ENCODE results near the gene NKX2-1. TPM values are rescaled to one million over a fixed set of nuclear protein-coding genes. Genes with fewer than 3 reads are reported as not detected.

The NKX2-1 gene
- total RNA-seq, 2 experiments from 2014 or later: not detected

DNA sequence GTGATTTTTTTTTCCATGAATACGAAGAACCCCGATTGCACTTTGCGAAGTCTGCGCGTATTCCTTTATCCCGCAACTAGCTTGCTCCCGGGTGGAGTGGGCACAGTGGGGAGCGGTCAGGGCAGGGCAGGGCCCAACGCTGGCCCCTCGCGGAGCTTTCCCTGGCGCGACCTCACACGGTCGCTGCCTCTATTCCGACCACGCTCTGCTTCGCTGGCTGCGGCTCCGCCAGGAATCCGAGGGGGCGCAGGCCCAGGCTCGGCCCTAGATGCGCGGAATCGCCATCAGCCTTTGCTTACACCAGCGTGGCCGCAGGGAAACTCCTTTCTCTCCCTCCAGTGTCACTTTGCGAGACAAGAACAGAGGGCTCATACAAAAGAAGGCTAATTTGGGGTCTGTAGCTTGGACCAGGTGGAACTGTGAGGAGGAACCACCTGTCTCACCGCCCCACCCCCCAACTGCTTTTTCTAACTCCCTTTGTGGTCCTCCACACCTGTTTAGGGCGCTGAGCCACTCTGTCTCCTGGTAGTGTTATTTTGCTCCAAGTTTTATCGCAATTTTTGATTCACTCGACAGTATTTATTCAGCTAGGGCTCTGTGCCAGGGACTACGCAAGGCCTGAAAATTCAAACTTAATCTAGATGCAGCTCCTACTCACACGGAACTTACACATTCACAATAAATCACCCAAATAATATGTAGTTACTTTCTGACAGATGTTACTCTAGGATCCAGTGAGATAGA, 3.1 kb upstream of the NKX2-1 start:
- H3K4me3 Mint-ChIP-seq: no peak overlapping the region
- ChIA-PET CTCF (interaction anchor here (1.2 kb wide), 1 partner anchor 127 kb away, joined by 3 read pairs; no protein-coding TSS in a partner anchor), POLR2A (no interaction called here)
- peaks cover 5% of the 10 kb centered on the region for H3K4me1 Mint-ChIP-seq
- H3K36me3 Mint-ChIP-seq (ENCODE audit: low read depth): no peaks in the 10 kb centered on the region
- H3K9me3 Mint-ChIP-seq: no peaks in the 10 kb centered on the region
- H3K27me3 Mint-ChIP-seq: peaks cover 80% of the 10 kb centered on the region
- no peak for DNase-seq
- no peak overlapping the region for H3K27ac Mint-ChIP-seq

DNA sequence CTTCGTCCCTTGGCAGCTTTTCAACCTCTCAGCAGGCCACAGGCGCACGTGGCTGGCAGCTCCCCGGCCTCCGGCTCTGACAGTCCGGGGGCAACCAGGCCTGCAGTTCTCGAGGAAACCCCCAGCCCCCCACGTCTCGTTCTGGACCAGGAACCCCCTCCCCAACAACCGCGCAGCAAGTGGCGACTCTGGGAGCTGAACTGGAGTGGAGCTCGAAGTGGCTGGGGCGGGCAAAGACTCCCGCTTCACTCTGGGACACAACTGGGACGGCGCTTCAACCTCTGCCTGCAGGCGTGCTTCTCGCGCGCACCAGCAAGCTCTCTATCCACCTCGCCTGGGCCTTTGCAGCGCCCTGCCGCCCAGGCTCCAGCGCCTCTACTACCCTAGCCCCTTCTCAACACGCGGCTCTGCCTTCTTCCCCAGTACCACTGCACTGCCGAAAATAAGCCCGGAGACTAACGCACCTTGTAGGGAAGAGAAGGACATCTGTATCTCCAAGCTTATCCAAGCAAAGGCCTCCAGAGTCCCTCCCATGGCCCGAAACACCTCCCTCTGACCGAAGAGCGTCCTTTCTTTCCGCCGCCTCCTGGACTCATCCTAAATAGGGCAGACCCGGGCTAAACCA, 2.4 kb upstream of the NKX2-1 start:
- POLR2A ChIA-PET: no interaction called here
- H3K9me3 Mint-ChIP-seq: no peaks in the 10 kb centered on the region
- H3K27ac Mint-ChIP-seq: no peak overlapping the region
- DNase-seq: no peak
- peaks cover 77% of the 10 kb centered on the region for H3K27me3 Mint-ChIP-seq
- no peaks in the 10 kb centered on the region for H3K36me3 Mint-ChIP-seq (ENCODE audit: low read depth)
- peaks cover 5% of the 10 kb centered on the region for H3K4me1 Mint-ChIP-seq
- CTCF ChIA-PET: no interaction called here
- no peak overlapping the region for H3K4me3 Mint-ChIP-seq

DNA sequence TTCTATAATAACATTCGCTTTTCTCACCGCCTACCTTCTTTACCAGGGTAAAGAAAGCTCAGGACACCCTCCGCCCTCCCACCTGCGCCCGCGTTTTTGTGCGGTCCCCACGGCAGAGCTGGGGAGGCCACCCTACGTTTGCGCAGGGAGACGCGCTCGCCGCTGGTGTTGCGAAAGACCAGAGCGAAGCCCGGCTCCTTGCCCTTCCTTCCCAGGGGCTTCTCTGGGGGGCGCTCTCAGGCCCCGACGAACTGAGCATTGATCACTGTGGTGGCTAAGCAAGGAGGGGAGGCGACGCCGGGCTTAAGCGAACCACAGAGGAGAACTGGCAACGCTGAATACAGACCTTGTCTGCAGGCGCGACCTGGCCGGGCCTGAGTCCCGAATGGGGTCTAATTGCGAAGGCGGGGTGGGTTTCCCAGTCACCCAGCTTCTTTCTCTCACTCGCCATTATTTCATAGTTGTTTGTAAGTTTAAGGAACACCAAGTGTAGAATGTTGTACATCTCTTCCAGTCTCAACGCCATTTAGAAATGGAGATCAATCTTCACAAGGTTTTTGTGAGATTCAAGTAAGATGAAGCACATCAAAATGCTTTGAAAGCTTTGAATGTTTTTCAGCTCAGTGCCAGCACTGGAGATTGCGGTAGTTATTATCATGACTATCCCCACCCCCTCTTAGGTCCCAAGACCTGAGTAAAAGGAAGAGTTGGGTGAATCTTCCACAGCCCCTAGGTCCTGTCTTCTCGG, 1.7 kb upstream of the NKX2-1 start:
- DNase-seq: no peak
- ChIA-PET POLR2A (no interaction called here), CTCF (interaction anchor here (1.5 kb wide), 1 partner anchor 32 kb away, joined by 4 read pairs; no protein-coding TSS in a partner anchor)
- no peak overlapping the region for H3K4me3 Mint-ChIP-seq
- peaks cover 74% of the 10 kb centered on the region for H3K27me3 Mint-ChIP-seq
- no peak overlapping the region for H3K27ac Mint-ChIP-seq
- H3K9me3 Mint-ChIP-seq: no peaks in the 10 kb centered on the region
- peaks cover 5% of the 10 kb centered on the region for H3K4me1 Mint-ChIP-seq
- peaks cover 1% of the 10 kb centered on the region for H3K36me3 Mint-ChIP-seq (ENCODE audit: low read depth)

GRCh38 chr14:36520601-36521525, 831 bp upstream of the NKX2-1 start:
- DNase-seq: no peak
- no peak overlapping the region for H3K27ac Mint-ChIP-seq
- H3K9me3 Mint-ChIP-seq: no peaks in the 10 kb centered on the region
- H3K36me3 Mint-ChIP-seq (ENCODE audit: low read depth): peaks cover 2% of the 10 kb centered on the region
- H3K4me1 Mint-ChIP-seq: peaks cover 6% of the 10 kb centered on the region
- ChIA-PET CTCF (interaction anchor here (1.5 kb wide), 1 partner anchor 33 kb away, joined by 4 read pairs; no protein-coding TSS in a partner anchor), POLR2A (no interaction called here)
- no peak overlapping the region for H3K4me3 Mint-ChIP-seq
- peaks cover 73% of the 10 kb centered on the region for H3K27me3 Mint-ChIP-seq

- no peaks in the 10 kb centered on the region for H3K9me3 Mint-ChIP-seq
- CTCF ChIA-PET: no interaction called here
- no peak overlapping the region for H3K4me3 Mint-ChIP-seq
- peaks cover 2% of the 10 kb centered on the region for H3K36me3 Mint-ChIP-seq (ENCODE audit: low read depth)
- peaks cover 77% of the 10 kb centered on the region for H3K27me3 Mint-ChIP-seq
- H3K27ac Mint-ChIP-seq: no peak overlapping the region
- peaks cover 6% of the 10 kb centered on the region for H3K4me1 Mint-ChIP-seq
- POLR2A ChIA-PET: interaction anchor here (0.8 kb wide), 1 partner anchor 10 kb away, joined by 3 read pairs; no protein-coding TSS in a partner anchor
- DNase-seq: no peak
Measured at GRCh38 chr14:36518586-36519430, 1.2 kb downstream of the NKX2-1 start.

GRCh38 chr14:36518031-36518585, 1.9 kb downstream of the NKX2-1 start:
- Mint-ChIP-seq H3K36me3 (ENCODE audit: low read depth) (peaks cover 3% of the 10 kb centered on the region), H3K27me3 (peaks cover 77% of the 10 kb centered on the region), H3K4me3 (no peak overlapping the region), H3K9me3 (no peaks in the 10 kb centered on the region), H3K4me1 (peaks cover 6% of the 10 kb centered on the region), H3K27ac (no peak overlapping the region)
- CTCF ChIA-PET: no interaction called here
- no peak for DNase-seq
- POLR2A ChIA-PET: interaction anchor here (0.8 kb wide), 1 partner anchor 11 kb away, joined by 3 read pairs; no protein-coding TSS in a partner anchor

DNA sequence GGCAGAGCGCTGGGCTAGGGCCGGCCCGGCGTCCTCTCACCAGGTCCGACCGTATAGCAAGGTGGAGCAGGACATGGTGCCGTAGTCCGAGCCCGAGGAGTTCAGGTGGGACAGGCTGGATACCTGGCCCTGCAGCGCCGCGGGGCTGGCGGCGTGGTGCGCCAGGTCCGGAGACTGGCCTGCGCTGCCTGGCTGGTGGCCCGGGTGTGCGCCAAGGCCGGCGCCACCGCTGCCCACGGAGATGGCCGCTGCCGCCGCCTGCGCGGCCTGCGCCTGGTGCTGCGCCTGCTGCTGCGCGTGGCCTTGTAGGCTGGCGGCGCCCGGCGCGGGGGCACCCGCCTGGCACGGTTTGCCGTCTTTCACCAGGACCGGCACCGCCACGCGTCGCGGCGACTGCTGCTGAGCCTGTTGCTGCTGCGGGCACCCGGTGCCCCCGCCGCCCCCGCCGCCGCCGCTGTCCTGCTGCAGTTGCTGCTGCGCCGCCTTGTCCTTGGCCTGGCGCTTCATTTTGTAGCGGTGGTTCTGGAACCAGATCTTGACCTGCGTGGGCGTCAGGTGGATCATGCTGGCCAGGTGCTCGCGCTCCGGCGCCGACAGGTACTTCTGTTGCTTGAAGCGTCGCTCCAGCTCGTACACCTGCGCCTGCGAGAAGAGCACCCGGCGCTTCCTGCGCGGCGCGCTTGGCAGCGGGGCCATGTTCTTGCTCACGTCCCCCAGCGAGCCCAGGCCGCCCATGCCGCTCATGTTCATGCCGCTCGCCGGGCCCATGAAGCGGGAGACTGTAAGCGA, 2.6 kb downstream of the NKX2-1 start:
- POLR2A ChIA-PET: no interaction called here
- CTCF ChIA-PET: no interaction called here
- H3K27me3 Mint-ChIP-seq: peaks cover 77% of the 10 kb centered on the region
- no peak overlapping the region for H3K27ac Mint-ChIP-seq
- H3K36me3 Mint-ChIP-seq (ENCODE audit: low read depth): peaks cover 5% of the 10 kb centered on the region
- H3K9me3 Mint-ChIP-seq: no peaks in the 10 kb centered on the region
- DNase-seq: no peak
- H3K4me3 Mint-ChIP-seq: no peak overlapping the region
- H3K4me1 Mint-ChIP-seq: peaks cover 6% of the 10 kb centered on the region

- POLR2A ChIA-PET: no interaction called here
- CTCF ChIA-PET: no interaction called here
- no peak overlapping the region for H3K4me3 Mint-ChIP-seq
- peak overlapping the region; percentile 34 for H3K27ac Mint-ChIP-seq
- no peaks in the 10 kb centered on the region for H3K9me3 Mint-ChIP-seq
- DNase-seq: no peak
- peaks cover 77% of the 10 kb centered on the region for H3K27me3 Mint-ChIP-seq
- H3K36me3 Mint-ChIP-seq (ENCODE audit: low read depth): peaks cover 5% of the 10 kb centered on the region
- H3K4me1 Mint-ChIP-seq: peaks cover 6% of the 10 kb centered on the region
Measured at GRCh38 chr14:36516719-36517241, 3.3 kb downstream of the NKX2-1 start.

GRCh38 chr14:36515896-36516718, 3.9 kb downstream of the NKX2-1 start:
- ChIA-PET POLR2A (no interaction called here), CTCF (no interaction called here)
- Mint-ChIP-seq H3K27ac (no peak overlapping the region), H3K4me3 (no peak overlapping the region), H3K36me3 (ENCODE audit: low read depth) (peaks cover 5% of the 10 kb centered on the region), H3K9me3 (no peaks in the 10 kb centered on the region), H3K4me1 (peaks cover 6% of the 10 kb centered on the region), H3K27me3 (peaks cover 72% of the 10 kb centered on the region)
- no peak for DNase-seq

GRCh38 chr14:36515105-36515593, 4.9 kb downstream of the NKX2-1 start:
- ChIA-PET POLR2A (no interaction called here), CTCF (no interaction called here)
- no peaks in the 10 kb centered on the region for H3K9me3 Mint-ChIP-seq
- no peak overlapping the region for H3K27ac Mint-ChIP-seq
- H3K4me1 Mint-ChIP-seq: peaks cover 5% of the 10 kb centered on the region
- DNase-seq: no peak
- H3K27me3 Mint-ChIP-seq: peaks cover 76% of the 10 kb centered on the region
- H3K36me3 Mint-ChIP-seq (ENCODE audit: low read depth): peaks cover 5% of the 10 kb centered on the region
- no peak overlapping the region for H3K4me3 Mint-ChIP-seq

All from activated CD4-positive, alpha-beta memory T cell treated with anti-CD3 and anti-CD28 coated beads, Interleukin-2, amount 10 ng/mL, durations not matched to agents 7 days and 5 days (primary cell).